Lower lobe of right lung (tissue), 2 donors: ENCODE data around the gene IFNL4. TPM values are rescaled to one million over a fixed set of nuclear protein-coding genes. Genes with fewer than 3 reads are reported as not detected.

Experiments used
- ATAC-seq, 2 donors: fragments of 200-7000 bp; cut with Tn5 transposase; one replicate each; pipeline ENCODE4 v1.9.1; 2020 to 2022; ENCODE audit warnings: mild to moderate bottlenecking in 2 of 2, moderate library complexity in 2 of 2
- DNase-seq: peaks from one replicate; pipeline ENCODE4 v3.0.0-alpha.2; 2020
- H3K27ac ChIP-seq: fragments of 200-600 bp; one replicate; pipeline ENCODE4 v1.8.0; 2022
- H3K27me3 ChIP-seq: fragments of 200-600 bp; one replicate; pipeline ENCODE4 v1.8.0; 2022; ENCODE audit warnings: low read depth
- H3K36me3 ChIP-seq: fragments of 200-600 bp; one replicate; pipeline ENCODE4 v1.8.0; 2022; ENCODE audit warnings: mild to moderate bottlenecking
- H3K4me1 ChIP-seq: fragments of 200-600 bp; one replicate; pipeline ENCODE4 v1.8.0; 2022
- H3K4me3 ChIP-seq: fragments of 200-600 bp; one replicate; pipeline ENCODE4 v1.8.0; 2022; ENCODE audit warnings: mild to moderate bottlenecking
- H3K9me3 ChIP-seq: fragments of 200-600 bp; one replicate; pipeline ENCODE4 v1.8.0; 2022
- CTCF ChIP-seq: fragments of 200-600 bp; IDR thresholded peaks from one replicate; pipeline ENCODE4 v1.8.0; 2022; ENCODE audit warnings: antibody characterized with exemption, mild to moderate bottlenecking
- intact Hi-C: fragments of 100-400 bp; cut with DNase I; formaldehyde crosslinking; loops from one replicate; pipeline ENCODE4 v1.11.0; 2022
- total RNA-seq: library from RNA; stranded (reverse); fragmentation: NEBNext Ultra II Directional; extraction: Animal tissue kit (Norgen Biotek cat#: 25700); gene quantifications from one replicate; pipeline ENCODE4 v1.2.1, GENCODE V29; 2021
- donor health status: DM: no; HTN: yes; CAD: no; lungs with severe emphysema.

Gene IFNL4
- total RNA-seq, 1 donor from 2014 or later = not detected

- Histone ChIP-seq H3K27me3 (peaks cover 10% of the 10 kb centered on the region), H3K9me3 (no peaks in the 10 kb centered on the region), H3K27ac (no peak overlapping the region), H3K4me1 (no peaks in the 10 kb centered on the region), H3K36me3 (no peaks in the 10 kb centered on the region), H3K4me3 (peak overlapping the region; percentile 14)
- intact Hi-C loops = no loop called here
- ATAC-seq (peak; percentile 96 to 97), DNase-seq (peak; percentile 91)
- no peak for TF ChIP-seq CTCF
Measured at GRCh38 chr19:39237200-39238184, 11.2 kb downstream of the IFNL4 start.

- no peaks in the 10 kb centered on the region for H3K9me3 ChIP-seq
- TF ChIP-seq CTCF = no peak
- no peak overlapping the region for H3K4me3 ChIP-seq
- DNase-seq (no peak), ATAC-seq (peak in 1 of 2 donors; percentile 17)
- H3K27ac ChIP-seq = no peak overlapping the region
- H3K36me3 ChIP-seq = no peaks in the 10 kb centered on the region
- H3K27me3 ChIP-seq = peaks cover 10% of the 10 kb centered on the region
- intact Hi-C loops = no loop called here
- H3K4me1 ChIP-seq = no peaks in the 10 kb centered on the region
Measured at GRCh38 chr19:39236527-39236926, 12.1 kb downstream of the IFNL4 start.

DNA sequence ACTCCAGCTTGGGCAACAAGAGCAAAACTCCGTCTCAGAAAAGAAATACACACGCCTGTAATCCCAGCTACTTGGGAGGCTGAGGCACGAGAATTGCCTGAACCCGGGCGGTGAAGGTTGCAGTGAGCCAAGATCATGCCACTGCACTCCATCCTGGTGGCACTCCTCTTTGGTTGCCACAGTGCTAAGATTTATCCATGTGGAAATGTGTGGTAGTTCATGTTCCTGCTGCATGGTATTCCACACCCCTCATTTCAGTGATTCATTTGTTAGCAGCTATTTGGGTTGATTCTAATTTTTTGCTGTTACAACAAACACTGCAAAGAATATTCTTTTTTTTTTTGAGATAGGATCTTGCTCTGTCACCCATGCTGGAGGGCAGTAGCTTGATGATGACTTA is 15.9 kb downstream of the IFNL4 start:
- DNase-seq = no peak
- no peak for ATAC-seq
- peaks cover 6% of the 10 kb centered on the region for H3K27me3 ChIP-seq
- H3K9me3 ChIP-seq = no peaks in the 10 kb centered on the region
- intact Hi-C loops = no loop called here
- H3K27ac ChIP-seq = no peak overlapping the region
- H3K4me3 ChIP-seq = no peak overlapping the region
- H3K36me3 ChIP-seq = no peaks in the 10 kb centered on the region
- H3K4me1 ChIP-seq = no peaks in the 10 kb centered on the region
- no peak for TF ChIP-seq CTCF

DNA sequence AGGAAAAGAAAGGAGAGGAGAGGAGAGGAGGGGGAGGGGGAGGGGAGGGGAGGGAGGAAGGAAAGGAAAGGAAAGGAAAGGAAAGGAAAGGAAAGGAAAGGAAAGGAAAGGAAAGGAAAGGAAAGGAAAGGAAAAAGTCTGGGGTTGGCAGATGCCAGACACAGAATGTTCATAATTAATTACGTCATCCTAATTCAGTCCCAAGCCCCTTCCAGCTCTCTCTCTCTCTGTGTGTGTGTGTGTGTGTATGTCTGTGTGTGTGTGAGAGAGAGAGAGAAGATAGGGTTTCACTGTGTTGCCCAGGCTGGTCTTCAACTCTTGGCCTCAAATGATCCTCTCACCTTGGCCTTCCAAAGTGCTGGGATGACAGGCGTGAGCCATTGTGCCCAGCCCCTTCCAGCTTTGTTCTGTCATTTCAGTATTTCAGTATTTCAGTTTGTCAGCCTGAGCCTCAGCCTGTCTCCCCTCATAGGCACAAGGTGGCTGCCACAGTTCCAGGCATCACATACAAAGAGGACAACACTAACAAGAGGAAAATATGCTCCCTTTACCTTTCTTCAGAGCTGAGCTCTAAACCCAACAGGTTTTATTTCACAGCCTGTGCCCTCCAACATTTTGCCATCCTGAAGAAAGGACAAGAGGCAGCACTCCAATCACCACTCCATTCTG is 18.4 kb downstream of the IFNL4 start:
- Histone ChIP-seq H3K4me1 (no peaks in the 10 kb centered on the region), H3K4me3 (no peak overlapping the region), H3K27me3 (peaks cover 6% of the 10 kb centered on the region), H3K27ac (no peak overlapping the region), H3K36me3 (no peaks in the 10 kb centered on the region), H3K9me3 (no peaks in the 10 kb centered on the region)
- DNase-seq (no peak), ATAC-seq (no peak)
- TF ChIP-seq CTCF = no peak
- intact Hi-C loops = no loop called here

DNA sequence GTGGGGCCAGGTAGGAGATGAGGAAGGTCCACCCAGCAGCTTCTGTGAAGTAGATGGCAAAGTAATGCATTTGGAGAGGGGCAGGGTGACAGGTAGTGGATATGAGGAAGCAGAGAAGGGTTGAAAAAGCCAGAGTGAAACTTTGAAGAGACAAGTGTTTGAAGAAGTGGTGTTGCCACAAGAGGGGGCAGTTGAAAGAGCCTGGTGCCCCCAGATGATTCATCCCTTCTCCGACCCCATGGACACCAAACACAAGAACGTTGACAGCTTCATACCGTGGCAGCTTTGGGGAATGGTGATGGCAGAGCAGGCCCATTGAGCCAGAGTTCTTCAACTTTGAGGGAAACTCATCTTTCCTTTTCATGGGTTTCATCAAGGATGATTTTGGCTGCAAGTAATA is 23.7 kb downstream of the IFNL4 start:
- H3K36me3 ChIP-seq = no peaks in the 10 kb centered on the region
- ATAC-seq = no peak
- intact Hi-C loops = no loop called here

More for the DNA sequence above, 23.7 kb downstream of the IFNL4 start:
- no peak for TF ChIP-seq CTCF
- Histone ChIP-seq H3K9me3 (no peaks in the 10 kb centered on the region), H3K27me3 (peaks cover 9% of the 10 kb centered on the region), H3K27ac (no peak overlapping the region), H3K4me1 (no peaks in the 10 kb centered on the region), H3K4me3 (no peak overlapping the region)
- DNase-seq = no peak
